Upper lobe of right lung (tissue), 1 donor: ENCODE results near the gene NDUFV1. TPM values are rescaled to one million over a fixed set of nuclear protein-coding genes. Genes with fewer than 3 reads are reported as not detected.

Experiments
- ATAC-seq: fragments of 200-7000 bp; cut with Tn5 transposase; one replicate; pipeline ENCODE4 v1.9.1; 2020; ENCODE audit warnings: mild to moderate bottlenecking, moderate library complexity
- DNase-seq: peaks from one replicate; pipeline ENCODE4 v3.0.0-alpha.2; 2020
- H3K27ac ChIP-seq: fragments of 200-600 bp; one replicate; pipeline ENCODE4 v1.8.0; 2022
- H3K27me3 ChIP-seq: fragments of 200-600 bp; one replicate; pipeline ENCODE4 v1.8.0; 2022; ENCODE audit warnings: mild to moderate bottlenecking
- H3K36me3 ChIP-seq: fragments of 200-600 bp; one replicate; pipeline ENCODE4 v1.8.0; 2022
- H3K4me1 ChIP-seq: fragments of 200-600 bp; one replicate; pipeline ENCODE4 v1.8.0; 2022
- H3K4me3 ChIP-seq: fragments of 200-600 bp; one replicate; pipeline ENCODE4 v1.8.0; 2022; ENCODE audit warnings: mild to moderate bottlenecking
- H3K9me3 ChIP-seq: fragments of 200-600 bp; one replicate; pipeline ENCODE4 v1.8.0; 2022
- CTCF ChIP-seq: fragments of 200-600 bp; IDR thresholded peaks from one replicate; pipeline ENCODE4 v1.8.0; 2022; ENCODE audit warnings: antibody characterized with exemption
- intact Hi-C: fragments of 100-400 bp; cut with DNase I; formaldehyde crosslinking; loops from one replicate; pipeline ENCODE4 v1.11.0; 2022
- total RNA-seq: library from RNA; stranded (reverse); fragmentation: NEBNext Ultra II Directional; extraction: Animal tissue kit (Norgen Biotek cat#: 25700); gene quantifications from one replicate; pipeline ENCODE4 v1.2.1, GENCODE V29; 2021
- donor health status: DM: no; HTN: yes; CAD: no; lungs with severe emphysema.

NDUFV1 gene
- total RNA-seq, 1 donor from 2014 or later: 141 TPM

GRCh38 chr11:67645521-67646461 is 39.1 kb downstream of the NDUFV1 start:
- peaks cover 4% of the 10 kb centered on the region for H3K27me3 ChIP-seq
- no peak overlapping the region for H3K27ac ChIP-seq

GRCh38 chr11:67646535-67647336 is 40.0 kb downstream of the NDUFV1 start:
- no peak for TF ChIP-seq CTCF
- no peak for ATAC-seq
- intact Hi-C loops: no loop called here
- Histone ChIP-seq H3K4me1 (no peaks in the 10 kb centered on the region), H3K9me3 (no peaks in the 10 kb centered on the region), H3K36me3 (no peaks in the 10 kb centered on the region), H3K27ac (no peak overlapping the region), H3K4me3 (no peak overlapping the region), H3K27me3 (peaks cover 4% of the 10 kb centered on the region)
- DNase-seq: no peak

More at GRCh38 chr11:67645521-67646461, 39.1 kb downstream of the NDUFV1 start:
- H3K36me3 ChIP-seq: no peaks in the 10 kb centered on the region
- no peak for ATAC-seq
- H3K4me3 ChIP-seq: no peak overlapping the region
- intact Hi-C loops: no loop called here
- no peaks in the 10 kb centered on the region for H3K9me3 ChIP-seq
- DNase-seq: no peak
- TF ChIP-seq CTCF: no peak
- no peaks in the 10 kb centered on the region for H3K4me1 ChIP-seq

GRCh38 chr11:67647471-67647870 is 40.7 kb downstream of the NDUFV1 start:
- intact Hi-C loops: no loop called here
- no peaks in the 10 kb centered on the region for H3K9me3 ChIP-seq
- no peak for TF ChIP-seq CTCF
- H3K27me3 ChIP-seq: peaks cover 4% of the 10 kb centered on the region
- H3K27ac ChIP-seq: no peak overlapping the region
- H3K4me1 ChIP-seq: no peaks in the 10 kb centered on the region
- ATAC-seq (no peak), DNase-seq (peak; percentile 37)
- no peaks in the 10 kb centered on the region for H3K36me3 ChIP-seq
- no peak overlapping the region for H3K4me3 ChIP-seq

- no peaks in the 10 kb centered on the region for H3K4me1 ChIP-seq
Measured at GRCh38 chr11:67648140-67648795, 41.5 kb downstream of the NDUFV1 start.

More at GRCh38 chr11:67648140-67648795, 41.5 kb downstream of the NDUFV1 start:
- Histone ChIP-seq H3K4me3 (no peak overlapping the region), H3K36me3 (no peaks in the 10 kb centered on the region), H3K9me3 (no peaks in the 10 kb centered on the region), H3K27me3 (peaks cover 4% of the 10 kb centered on the region), H3K27ac (no peak overlapping the region)
- intact Hi-C loops: no loop called here
- DNase-seq (peak; percentile 59), ATAC-seq (peak; percentile 45)
- no peak for TF ChIP-seq CTCF
